HG03025 (cell line): ENCODE data around the gene TCF12.
"Not testable (repeated sequence)": the region's sequence is repeated elsewhere in the genome, so short reads cannot be mapped to it uniquely, and the experiment has no call there.

ENCODE experiments used
- ATAC-seq: cut with Tn5 transposase; IDR thresholded peaks from one replicate; pipeline ENCODE4 v1.9.1; 2021; ENCODE audit warnings: mild to moderate bottlenecking, moderate library complexity; ENCODE audit not compliant: unreplicated experiment, low FRiP score

Gene TCF12

GRCh38 chr15:56943403-56943802 lies 25.0 kb downstream of the TCF12 start:
- ATAC-seq, result no peak

GRCh38 chr15:56944485-56944884 lies 26.0 kb downstream of the TCF12 start:
- no peak for ATAC-seq

GRCh38 chr15:56946150-56946549 lies 27.7 kb downstream of the TCF12 start:
- ATAC-seq, result no peak

GRCh38 chr15:56948000-56948763 lies 29.7 kb downstream of the TCF12 start:
- ATAC-seq, result no peak

- no peak for ATAC-seq
Measured at GRCh38 chr15:56948764-56949101, 30.3 kb downstream of the TCF12 start.

- ATAC-seq, result peak; percentile 93
Measured at GRCh38 chr15:56950979-56951378, 32.5 kb downstream of the TCF12 start.

- no peak for ATAC-seq
Measured at GRCh38 chr15:56953790-56954189, 35.3 kb downstream of the TCF12 start.

GRCh38 chr15:56955011-56955410 lies 36.6 kb downstream of the TCF12 start:
- ATAC-seq, result not testable (repeated sequence)

GRCh38 chr15:56956538-56956937 lies 38.1 kb downstream of the TCF12 start:
- no peak for ATAC-seq

GRCh38 chr15:56957812-56958406 lies 39.5 kb downstream of the TCF12 start:
- ATAC-seq, result no peak

- ATAC-seq, result no peak
Measured at GRCh38 chr15:56959318-56959648, 40.8 kb downstream of the TCF12 start.

GRCh38 chr15:56960116-56960515 lies 41.7 kb downstream of the TCF12 start:
- ATAC-seq, result no peak

GRCh38 chr15:56963126-56963525 lies 44.7 kb downstream of the TCF12 start:
- ATAC-seq, result no peak

GRCh38 chr15:56963710-56964109 lies 45.3 kb downstream of the TCF12 start:
- ATAC-seq, result no peak

- no peak for ATAC-seq
Measured at GRCh38 chr15:56964182-56964581, 45.7 kb downstream of the TCF12 start.

GRCh38 chr15:56965231-56966013 lies 47.0 kb downstream of the TCF12 start:
- ATAC-seq, result no peak

- ATAC-seq, result no peak
Measured at GRCh38 chr15:56967336-56967735, 48.9 kb downstream of the TCF12 start.

- no peak for ATAC-seq
Measured at GRCh38 chr15:56968256-56968655, 49.8 kb downstream of the TCF12 start.

- ATAC-seq, result no peak
Measured at GRCh38 chr15:56968821-56969220, 50.4 kb downstream of the TCF12 start.

- no peak for ATAC-seq
Measured at GRCh38 chr15:56969265-56969895, 50.9 kb downstream of the TCF12 start.

- ATAC-seq, result no peak
Measured at GRCh38 chr15:56971571-56971970, 53.1 kb downstream of the TCF12 start.
